HL-60 (cell line): ENCODE results near the gene CASP8AP2.

Source experiments
- TF ChIP-seq, protein P1 (sequence below): IDR thresholded peaks from one replicate; pipeline ENCODE4 v1.5.1; 2011; ENCODE audit warnings: low read length, control low read depth, inconsistent platforms; ENCODE audit not compliant: insufficient read depth
- TF ChIP-seq, protein P2 (sequence below): IDR thresholded peaks from 2 replicates; pipeline ENCODE4 v1.6.1; 2012; ENCODE audit warnings: low read depth; ENCODE audit not compliant: insufficient replicate concordance

DNA sequence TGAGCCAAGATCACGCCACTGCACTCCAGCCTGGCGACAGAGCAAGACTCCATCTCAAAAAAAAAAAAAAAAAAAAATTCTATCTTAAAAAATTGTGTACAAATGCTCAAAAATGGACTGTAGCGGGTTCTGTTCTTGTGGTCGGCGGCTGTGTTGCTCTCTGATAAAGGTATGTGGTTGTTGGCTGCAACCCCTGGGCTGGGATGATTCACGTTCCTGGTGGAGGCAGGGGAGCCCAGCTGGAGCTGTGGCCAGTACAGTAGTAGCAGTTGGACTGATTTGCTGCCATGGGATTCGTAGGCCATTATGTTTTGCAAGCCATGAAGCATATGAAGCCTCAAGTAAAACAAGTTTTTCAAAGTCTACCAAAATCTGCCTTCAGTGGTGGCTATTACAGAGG lies 32.4 kb upstream of the CASP8AP2 start:
- TF ChIP-seq, protein P1, sequence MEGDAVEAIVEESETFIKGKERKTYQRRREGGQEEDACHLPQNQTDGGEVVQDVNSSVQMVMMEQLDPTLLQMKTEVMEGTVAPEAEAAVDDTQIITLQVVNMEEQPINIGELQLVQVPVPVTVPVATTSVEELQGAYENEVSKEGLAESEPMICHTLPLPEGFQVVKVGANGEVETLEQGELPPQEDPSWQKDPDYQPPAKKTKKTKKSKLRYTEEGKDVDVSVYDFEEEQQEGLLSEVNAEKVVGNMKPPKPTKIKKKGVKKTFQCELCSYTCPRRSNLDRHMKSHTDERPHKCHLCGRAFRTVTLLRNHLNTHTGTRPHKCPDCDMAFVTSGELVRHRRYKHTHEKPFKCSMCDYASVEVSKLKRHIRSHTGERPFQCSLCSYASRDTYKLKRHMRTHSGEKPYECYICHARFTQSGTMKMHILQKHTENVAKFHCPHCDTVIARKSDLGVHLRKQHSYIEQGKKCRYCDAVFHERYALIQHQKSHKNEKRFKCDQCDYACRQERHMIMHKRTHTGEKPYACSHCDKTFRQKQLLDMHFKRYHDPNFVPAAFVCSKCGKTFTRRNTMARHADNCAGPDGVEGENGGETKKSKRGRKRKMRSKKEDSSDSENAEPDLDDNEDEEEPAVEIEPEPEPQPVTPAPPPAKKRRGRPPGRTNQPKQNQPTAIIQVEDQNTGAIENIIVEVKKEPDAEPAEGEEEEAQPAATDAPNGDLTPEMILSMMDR: no peak
- TF ChIP-seq, protein P2, sequence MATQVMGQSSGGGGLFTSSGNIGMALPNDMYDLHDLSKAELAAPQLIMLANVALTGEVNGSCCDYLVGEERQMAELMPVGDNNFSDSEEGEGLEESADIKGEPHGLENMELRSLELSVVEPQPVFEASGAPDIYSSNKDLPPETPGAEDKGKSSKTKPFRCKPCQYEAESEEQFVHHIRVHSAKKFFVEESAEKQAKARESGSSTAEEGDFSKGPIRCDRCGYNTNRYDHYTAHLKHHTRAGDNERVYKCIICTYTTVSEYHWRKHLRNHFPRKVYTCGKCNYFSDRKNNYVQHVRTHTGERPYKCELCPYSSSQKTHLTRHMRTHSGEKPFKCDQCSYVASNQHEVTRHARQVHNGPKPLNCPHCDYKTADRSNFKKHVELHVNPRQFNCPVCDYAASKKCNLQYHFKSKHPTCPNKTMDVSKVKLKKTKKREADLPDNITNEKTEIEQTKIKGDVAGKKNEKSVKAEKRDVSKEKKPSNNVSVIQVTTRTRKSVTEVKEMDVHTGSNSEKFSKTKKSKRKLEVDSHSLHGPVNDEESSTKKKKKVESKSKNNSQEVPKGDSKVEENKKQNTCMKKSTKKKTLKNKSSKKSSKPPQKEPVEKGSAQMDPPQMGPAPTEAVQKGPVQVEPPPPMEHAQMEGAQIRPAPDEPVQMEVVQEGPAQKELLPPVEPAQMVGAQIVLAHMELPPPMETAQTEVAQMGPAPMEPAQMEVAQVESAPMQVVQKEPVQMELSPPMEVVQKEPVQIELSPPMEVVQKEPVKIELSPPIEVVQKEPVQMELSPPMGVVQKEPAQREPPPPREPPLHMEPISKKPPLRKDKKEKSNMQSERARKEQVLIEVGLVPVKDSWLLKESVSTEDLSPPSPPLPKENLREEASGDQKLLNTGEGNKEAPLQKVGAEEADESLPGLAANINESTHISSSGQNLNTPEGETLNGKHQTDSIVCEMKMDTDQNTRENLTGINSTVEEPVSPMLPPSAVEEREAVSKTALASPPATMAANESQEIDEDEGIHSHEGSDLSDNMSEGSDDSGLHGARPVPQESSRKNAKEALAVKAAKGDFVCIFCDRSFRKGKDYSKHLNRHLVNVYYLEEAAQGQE: no peak
